SIG-M5 (cell line): ENCODE data around the gene SGCE.
A peak's percentile ranks its signal among the peaks of the same experiment; 100 is the strongest.

Experiments
- DNase-seq: peaks from one replicate; lab custom pipeline; 2025; lab: John Stamatoyannopoulos, UW

The SGCE gene

GRCh38 chr7:94621120-94621519 is 34.8 kb downstream of the SGCE start:
- no peak for DNase-seq

- peak; percentile 34 for DNase-seq
Observed at GRCh38 chr7:94620703-94621118, 35.2 kb downstream of the SGCE start.

- no peak for DNase-seq
Observed at GRCh38 chr7:94618126-94618525, 37.8 kb downstream of the SGCE start.

GRCh38 chr7:94616855-94617254 is 39.1 kb downstream of the SGCE start:
- no peak for DNase-seq

GRCh38 chr7:94615666-94616065 is 40.3 kb downstream of the SGCE start:
- no peak for DNase-seq

GRCh38 chr7:94612661-94613060 is 43.3 kb downstream of the SGCE start:
- no peak for DNase-seq

- no peak for DNase-seq
Observed at GRCh38 chr7:94612253-94612652, 43.7 kb downstream of the SGCE start.

GRCh38 chr7:94609561-94609960 is 46.4 kb downstream of the SGCE start:
- DNase-seq = no peak

- no peak for DNase-seq
Observed at GRCh38 chr7:94605031-94605430, 50.9 kb downstream of the SGCE start.

- DNase-seq = no peak
Observed at GRCh38 chr7:94602181-94602580, 53.8 kb downstream of the SGCE start.

GRCh38 chr7:94600267-94600666 is 55.7 kb downstream of the SGCE start:
- DNase-seq = no peak

- DNase-seq = no peak
Observed at GRCh38 chr7:94595717-94596116, 60.2 kb downstream of the SGCE start.

- no peak for DNase-seq
Observed at GRCh38 chr7:94594882-94595281, 61.1 kb downstream of the SGCE start.

GRCh38 chr7:94591176-94591575 is 64.8 kb downstream of the SGCE start:
- no peak for DNase-seq

GRCh38 chr7:94590526-94591162 is 65.3 kb downstream of the SGCE start:
- no peak for DNase-seq

- DNase-seq = no peak
Observed at GRCh38 chr7:94588075-94588474, 67.9 kb downstream of the SGCE start.

- DNase-seq = no peak
Observed at GRCh38 chr7:94584113-94584512, 71.8 kb downstream of the SGCE start.

GRCh38 chr7:94580601-94581000 is 75.3 kb downstream of the SGCE start:
- no peak for DNase-seq

- no peak for DNase-seq
Observed at GRCh38 chr7:94579470-94579869, 76.5 kb downstream of the SGCE start.

GRCh38 chr7:94578614-94579013 is 77.3 kb downstream of the SGCE start:
- DNase-seq = no peak

GRCh38 chr7:94577357-94577756 is 78.6 kb downstream of the SGCE start:
- DNase-seq = no peak

GRCh38 chr7:94576316-94576715 is 79.6 kb downstream of the SGCE start:
- no peak for DNase-seq

- no peak for DNase-seq
Observed at GRCh38 chr7:94575646-94576045, 80.3 kb downstream of the SGCE start.

GRCh38 chr7:94571816-94572215 is 84.1 kb downstream of the SGCE start:
- DNase-seq = no peak

GRCh38 chr7:94567396-94567795 is 88.5 kb downstream of the SGCE start:
- DNase-seq = no peak
